ENCODE results near the gene TRIM4.
"Not testable (repeated sequence)": the region's sequence is repeated elsewhere in the genome, so short reads cannot be mapped to it uniquely, and the experiment has no call there.

TRIM4 gene

GRCh38 chr7:99910976-99911375 lies 8.4 kb downstream of the TRIM4 start:
- DNase-seq, result no peak

GRCh38 chr7:99901581-99901980 lies 17.7 kb downstream of the TRIM4 start:
- no peak for DNase-seq

- no peak for DNase-seq
Measured at GRCh38 chr7:99899830-99900519, 19.4 kb downstream of the TRIM4 start.

DNA sequence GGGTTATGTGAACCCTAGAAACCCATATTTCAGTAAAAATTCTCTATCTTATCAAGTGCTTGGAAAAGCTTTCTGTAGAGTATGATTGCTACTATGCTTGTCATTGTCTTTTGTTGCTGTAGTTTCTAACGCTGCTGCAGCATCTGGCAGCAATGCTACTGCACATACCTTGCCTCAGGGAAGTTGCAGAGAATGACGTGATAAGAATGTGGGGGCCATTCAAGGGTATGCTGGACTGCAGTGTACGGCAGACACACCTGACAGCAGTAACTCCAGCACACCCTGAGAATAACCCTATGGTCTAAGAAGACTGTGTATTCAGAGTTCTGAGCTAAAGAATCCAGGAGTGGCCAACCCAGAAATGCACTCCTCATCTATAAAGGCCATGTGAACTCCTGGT lies 20.5 kb downstream of the TRIM4 start:
- DNase-seq, result no peak

DNA sequence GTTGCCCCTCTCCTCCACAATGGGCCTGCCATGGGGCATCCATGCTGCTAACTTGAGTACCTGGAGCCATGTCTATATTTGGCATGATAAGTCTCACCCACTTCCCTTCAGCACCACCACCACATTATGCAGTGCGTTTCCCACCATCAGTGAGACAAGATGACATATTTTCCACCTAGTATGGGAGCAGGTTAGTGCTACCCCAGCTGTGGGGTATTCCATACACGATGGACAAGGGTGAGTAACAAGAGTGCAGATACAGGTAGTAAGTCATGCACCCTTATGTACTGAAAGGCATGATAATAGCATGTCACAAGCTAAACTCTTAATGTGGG lies 21.3 kb downstream of the TRIM4 start:
- no peak for DNase-seq

- DNase-seq, result no peak
Measured at GRCh38 chr7:99897322-99898022, 21.9 kb downstream of the TRIM4 start.

GRCh38 chr7:99894738-99895137 lies 24.6 kb downstream of the TRIM4 start:
- DNase-seq, result no peak

DNA sequence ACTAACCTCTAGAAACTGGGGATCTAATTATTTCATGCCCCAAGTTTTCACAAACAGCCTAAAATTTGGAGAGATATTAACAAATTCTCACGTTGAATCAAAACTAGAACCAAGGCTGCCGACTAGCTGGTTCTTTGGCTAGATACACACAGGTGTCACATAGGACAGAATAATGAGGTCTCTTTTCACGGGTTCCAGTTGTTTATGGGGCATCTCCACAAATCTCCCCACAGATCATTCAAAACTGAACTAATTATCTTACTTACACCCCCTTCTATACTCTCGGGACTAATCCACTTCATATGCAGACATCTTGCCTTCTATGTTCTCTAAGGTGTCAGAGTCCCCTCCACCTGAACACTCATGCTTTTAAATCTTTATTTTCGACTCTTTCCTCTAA lies 26.1 kb downstream of the TRIM4 start:
- no peak for DNase-seq

- not testable (repeated sequence) for DNase-seq
Measured at GRCh38 chr7:99890348-99890747, 29.0 kb downstream of the TRIM4 start.

DNA sequence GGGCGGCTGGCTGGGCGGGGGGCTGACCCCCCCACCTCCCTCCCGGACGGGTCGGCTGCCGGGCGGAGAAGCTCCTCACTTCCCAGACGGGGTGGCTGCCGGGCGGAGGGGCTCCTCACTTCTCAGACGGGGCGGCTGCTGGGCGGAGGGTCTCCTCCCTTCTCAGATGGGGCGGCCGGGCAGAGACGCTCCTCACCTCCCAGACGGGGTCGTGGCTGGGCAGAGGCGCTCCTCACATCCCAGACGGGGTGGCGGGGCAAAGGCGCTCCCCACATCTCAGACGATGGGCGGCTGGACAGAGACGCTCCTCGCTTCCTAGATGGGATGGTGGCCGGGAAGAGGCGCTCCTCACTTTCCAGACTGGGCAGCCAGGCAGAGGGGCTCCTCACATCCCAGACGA lies 31.0 kb downstream of the TRIM4 start:
- not testable (repeated sequence) for DNase-seq

DNA sequence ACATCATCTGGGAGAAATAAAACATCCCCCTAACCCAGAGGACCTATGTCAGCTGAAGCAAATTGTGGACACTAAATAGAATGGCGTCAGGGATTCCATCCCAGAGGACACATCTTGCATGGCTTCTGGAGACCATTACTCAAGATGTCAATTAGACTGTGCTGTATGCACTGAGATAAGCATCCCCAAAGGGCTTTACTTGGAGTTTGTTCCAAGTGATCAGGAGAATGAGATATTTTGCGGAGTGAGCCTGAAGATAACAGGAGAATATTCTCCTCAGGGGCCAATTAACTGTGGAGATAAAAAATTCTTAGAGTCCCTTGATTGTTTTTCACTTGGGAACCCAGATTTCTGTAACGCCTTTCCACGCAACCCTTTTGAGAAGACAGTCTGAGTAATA lies 38.0 kb downstream of the TRIM4 start:
- DNase-seq, result no peak

DNA sequence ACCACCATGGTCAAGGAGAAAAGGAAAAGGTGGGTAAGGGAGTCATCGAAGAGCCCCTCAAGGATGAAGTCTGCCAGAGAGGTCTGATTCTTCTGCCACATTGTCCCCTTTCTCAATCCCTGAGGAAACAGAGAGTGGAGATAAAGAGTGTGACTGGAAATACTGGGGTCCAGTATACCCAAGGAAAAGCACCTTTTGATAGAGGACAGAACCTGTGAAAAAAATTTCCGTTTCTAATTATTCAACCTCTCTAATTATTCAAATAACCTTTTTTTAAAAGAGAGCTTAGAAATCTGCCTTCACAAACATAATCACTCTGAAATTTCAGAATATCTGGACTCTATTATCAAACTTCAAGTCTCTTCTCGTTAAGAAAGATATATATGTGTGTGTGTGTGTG lies 42.4 kb downstream of the TRIM4 start, which contains the start of gene OR2AE1:
OR2AE1 (minus strand) TSS at position 101 of the 400 bp plus-strand sequence; CDS start at position 101, 0 bp downstream.
- DNase-seq, result no peak

DNA sequence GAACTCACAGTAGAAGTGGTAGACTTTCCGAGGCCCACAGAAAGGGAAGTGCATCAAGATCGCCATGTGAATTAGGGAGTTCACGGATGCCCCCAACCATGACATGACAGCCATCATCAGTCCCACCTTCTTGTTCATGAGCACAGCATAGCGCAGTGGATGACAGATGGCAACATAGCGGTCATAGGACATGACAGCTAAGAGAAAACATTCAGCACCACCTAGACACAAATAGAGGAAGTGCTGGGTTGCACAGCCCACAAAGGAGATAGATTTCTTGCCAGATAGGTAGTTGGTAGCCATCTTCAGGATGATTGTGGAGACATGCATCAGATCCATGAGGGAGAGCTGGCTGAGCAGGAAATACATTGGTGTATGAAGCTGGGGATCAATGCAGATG lies 42.8 kb downstream of the TRIM4 start:
- no peak for DNase-seq

- no peak for DNase-seq
Measured at GRCh38 chr7:99868246-99868645, 51.1 kb downstream of the TRIM4 start.

DNA sequence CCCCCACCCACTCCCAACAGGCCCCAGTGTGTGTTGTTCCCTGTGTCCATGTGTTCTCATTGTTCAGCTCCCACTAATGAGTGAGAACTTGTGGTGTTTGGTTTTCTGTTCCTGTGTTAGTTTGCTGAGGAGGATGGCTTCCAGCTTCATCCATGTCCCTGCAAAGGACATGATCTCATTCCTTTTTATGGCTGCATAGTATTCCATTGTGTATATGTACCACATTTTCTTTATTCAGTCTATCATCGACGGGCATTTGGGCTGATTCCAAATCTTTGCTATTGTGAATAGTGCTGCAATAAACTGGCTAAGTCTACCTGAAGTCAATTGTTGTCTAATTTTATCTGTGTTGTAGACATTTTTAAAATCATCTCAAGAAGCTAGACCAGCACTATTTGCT lies 51.9 kb downstream of the TRIM4 start:
- DNase-seq, result not testable (repeated sequence)

- no peak for DNase-seq
Measured at GRCh38 chr7:99863847-99864440, 55.4 kb downstream of the TRIM4 start.

DNA sequence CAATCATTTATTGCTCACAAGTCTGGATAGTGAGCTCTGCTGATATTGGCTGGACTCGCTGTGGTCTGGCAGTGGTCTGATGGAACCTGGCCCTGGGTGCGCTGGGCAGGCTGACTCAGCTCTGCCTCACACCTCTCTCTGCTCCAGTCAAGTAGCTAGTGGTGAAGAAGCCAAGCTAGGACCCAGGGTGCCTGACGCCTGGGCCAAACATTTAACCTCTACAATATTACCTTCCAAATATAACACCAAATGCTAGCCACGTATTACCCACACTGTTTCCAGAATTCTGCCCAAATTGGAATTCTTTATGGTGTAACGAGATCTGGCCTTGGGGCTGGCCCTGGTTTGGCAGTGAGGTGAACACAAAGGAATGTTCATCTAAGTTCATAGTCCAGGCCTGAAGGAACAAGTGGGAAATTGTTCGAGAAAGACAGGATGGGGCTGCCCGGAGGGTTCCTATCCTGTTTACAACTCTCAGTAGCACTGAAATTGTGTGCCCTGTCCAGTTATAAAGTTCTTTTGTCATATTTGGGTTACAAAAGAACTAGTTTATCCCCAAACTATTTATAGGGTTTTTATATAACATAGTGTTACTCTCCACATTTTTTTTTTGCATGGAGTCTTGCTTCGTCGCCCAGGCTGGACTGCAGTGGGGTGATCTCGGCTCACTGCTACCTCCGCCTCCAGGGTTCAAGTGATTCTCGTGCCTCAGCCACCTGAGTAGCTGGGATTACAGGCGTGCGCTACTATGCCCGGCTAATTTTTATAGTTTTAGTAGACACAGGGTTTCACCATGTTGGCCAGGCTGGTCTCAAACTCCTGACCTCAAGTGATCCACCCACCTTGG lies 58.8 kb downstream of the TRIM4 start:
- no peak for DNase-seq

DNA sequence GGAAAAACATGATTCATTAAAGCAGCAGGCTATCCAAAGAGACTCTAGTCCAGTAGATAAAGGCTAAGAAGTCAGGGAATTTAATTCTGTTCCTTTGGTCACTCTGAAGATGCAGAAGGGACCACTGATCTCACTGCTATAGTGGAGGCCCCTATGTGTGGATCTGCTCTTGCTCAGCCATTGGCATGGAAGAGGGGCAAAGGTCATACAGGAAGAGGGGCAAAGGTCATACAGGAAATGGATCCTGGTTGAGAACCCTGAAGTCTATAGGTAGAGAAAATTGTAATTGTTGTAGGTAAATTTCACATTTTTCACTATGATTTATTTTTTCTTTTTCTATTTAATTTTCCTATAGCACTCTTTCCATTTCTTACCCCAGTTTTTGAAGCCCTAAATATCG lies 64.1 kb downstream of the TRIM4 start:
- no peak for DNase-seq

DNA sequence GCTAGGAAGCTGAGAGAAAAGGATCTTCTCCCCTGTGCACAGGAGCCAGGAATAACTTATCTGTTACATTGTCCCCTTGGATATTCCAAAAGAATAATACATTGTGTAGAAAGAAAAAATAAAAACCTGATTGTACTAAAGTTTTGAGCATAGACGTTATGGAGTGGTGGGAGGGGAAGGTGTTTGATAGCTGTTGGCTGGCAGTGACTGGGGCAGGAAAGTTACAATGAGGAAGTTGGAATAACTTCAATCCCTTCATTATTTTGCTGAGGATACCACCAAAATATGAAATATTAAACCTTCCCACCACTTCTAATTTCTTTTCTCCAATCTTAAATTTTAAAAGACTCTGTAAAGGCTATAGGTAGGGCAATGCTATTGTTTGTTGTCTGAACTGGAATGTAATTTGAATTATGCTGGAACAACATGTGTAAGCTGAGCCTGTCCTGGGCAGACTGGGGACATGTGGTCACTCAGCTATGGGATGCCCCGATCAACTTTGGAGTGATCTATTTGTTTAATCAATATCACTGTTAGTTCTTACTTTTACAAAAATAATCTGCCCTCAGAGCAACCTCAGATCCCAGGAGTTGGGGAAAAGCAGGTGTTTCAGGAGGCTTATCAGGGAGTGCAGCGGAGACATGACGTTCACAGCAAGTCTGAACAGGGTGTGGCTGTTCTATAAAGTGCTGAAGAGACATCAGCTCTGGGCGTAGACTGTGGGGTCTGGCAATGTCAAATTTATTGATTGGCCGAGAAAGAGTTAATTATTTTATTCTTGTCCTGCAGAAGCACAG lies 70.7 kb downstream of the TRIM4 start:
- DNase-seq, result no peak

DNA sequence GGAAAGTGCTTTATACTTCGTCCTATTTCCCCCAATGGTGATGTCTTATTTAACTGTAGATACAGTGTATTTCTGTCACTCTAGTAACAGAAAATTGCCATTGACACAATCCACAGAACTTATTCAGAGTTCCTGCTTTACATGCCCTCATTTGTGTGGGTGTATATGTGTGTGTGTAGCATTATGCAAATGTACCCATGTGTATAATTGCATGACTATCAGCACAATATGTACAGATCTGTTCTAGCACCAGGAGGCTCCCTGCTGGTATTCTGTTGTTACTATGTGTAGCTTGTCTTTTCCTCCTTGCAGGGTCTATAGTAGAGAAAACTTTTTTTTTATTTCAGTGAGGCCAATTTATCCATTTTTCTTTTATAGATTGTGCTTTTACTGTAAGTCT lies 75.0 kb downstream of the TRIM4 start:
- DNase-seq, result no peak

DNA sequence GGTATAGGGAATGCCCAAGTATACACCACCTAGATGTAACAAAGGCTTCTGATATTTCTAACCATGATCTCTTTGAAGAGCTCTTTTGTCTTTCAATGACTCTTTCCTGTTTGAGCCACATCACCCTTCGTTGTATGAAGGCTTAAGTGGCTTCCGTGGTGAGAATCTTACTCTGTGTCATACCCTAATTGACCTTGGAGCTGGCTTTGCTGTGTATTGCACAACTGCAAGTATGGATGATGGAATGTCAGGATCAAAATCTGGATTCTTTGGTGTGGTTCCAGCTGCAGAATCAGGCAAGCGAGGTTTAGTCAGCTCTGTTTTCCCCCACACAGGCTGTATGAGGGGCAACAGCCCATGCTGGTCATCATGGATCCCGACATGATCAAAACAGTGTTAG lies 75.5 kb downstream of the TRIM4 start:
- no peak for DNase-seq

DNA sequence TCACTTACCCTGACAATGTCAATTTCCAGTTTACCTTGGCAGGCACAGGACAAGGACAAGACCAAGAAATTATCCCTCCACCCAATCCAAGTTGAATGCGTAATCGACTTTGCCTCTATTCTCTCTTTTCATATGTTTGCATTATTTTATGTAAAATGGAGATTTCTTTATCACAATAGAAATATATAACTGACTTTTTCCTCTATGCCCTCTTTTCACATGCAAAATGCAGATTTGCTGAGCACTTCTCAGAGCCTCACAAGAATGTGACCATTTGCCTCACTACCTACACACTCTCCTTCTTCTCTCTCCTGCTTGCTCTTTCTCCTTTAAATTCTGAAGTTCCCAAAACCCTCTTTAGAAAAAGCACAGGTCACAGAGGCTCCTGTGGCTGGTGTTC lies 76.4 kb downstream of the TRIM4 start:
- DNase-seq, result no peak

Measured in NCI-H446 (cell line).